Brain pericyte (primary cell): Measurements from ENCODE around the gene DTX1.

Source experiments
- DNase-seq: peaks from one replicate; pipeline ENCODE4 v3.0.0-alpha.2; 2012; ENCODE audit warnings: low read depth, low spot score

The DTX1 gene

DNA sequence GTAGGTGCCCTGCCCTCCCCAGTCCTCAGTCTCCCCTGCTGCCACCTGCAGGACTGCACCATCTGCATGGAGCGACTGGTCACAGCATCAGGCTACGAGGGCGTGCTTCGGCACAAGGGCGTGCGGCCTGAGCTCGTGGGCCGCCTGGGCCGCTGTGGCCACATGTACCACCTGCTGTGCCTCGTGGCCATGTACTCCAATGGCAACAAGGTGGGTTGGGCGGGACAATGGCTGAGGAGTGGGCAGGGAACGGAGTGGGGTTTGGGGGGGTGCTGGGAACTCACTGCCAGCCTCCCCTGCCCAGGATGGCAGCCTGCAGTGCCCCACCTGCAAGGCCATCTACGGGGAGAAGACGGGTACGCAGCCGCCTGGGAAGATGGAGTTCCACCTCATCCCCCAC lies 38.2 kb downstream of the DTX1 start:
- no peak for DNase-seq

DNA sequence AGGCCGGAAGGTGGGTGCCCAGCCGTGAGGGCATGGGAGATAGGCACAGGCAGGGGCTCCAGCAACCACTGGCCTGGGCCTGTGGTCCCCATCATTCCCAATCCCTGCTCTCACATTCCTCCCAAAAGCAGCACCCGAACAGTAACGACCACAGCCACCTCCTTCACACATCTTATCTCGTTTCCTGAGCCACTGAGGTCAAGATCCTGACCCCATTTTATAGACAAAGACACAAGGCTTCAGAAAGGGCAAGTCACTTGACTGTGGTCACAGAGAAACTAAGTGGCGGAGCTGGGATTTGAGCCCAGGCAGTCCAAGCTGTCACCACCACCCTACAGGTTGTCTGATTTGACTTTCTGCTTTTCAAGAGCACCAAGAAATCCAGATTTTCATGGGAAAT lies 38.9 kb downstream of the DTX1 start:
- DNase-seq = no peak

DNA sequence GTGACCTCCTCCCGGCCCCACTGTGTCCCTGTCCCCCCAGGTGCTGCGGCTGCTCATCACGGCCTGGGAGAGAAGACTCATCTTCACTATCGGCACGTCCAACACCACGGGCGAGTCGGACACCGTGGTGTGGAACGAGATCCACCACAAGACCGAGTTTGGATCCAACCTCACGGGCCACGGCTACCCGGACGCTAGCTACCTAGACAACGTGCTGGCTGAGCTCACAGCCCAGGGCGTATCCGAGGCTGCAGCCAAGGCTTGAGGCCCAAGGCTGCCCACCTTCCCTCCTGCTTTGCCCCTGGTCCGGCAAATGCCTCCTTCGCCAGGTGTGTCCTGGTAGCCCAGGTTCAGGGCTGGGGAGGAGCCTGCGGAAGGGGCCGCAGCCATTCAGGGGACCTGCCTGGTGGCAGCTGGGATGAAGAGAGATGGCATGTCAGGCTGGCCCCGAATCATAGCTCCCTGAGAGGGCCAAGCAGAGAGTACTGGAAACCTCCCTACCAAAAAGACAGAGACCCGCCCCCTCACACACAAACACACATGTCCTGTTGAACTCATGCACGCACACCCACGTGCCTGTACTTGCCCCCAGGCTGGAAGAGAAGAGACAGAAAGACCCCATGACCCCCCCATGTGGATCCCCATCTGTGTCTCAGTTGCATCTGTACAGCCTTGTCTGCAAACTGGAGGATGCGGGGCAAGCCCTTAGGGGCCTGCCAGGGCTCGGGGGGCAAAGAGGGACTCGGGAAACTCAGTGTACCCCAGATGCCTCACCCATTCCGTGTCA lies 40.3 kb downstream of the DTX1 start:
- DNase-seq = no peak

DNA sequence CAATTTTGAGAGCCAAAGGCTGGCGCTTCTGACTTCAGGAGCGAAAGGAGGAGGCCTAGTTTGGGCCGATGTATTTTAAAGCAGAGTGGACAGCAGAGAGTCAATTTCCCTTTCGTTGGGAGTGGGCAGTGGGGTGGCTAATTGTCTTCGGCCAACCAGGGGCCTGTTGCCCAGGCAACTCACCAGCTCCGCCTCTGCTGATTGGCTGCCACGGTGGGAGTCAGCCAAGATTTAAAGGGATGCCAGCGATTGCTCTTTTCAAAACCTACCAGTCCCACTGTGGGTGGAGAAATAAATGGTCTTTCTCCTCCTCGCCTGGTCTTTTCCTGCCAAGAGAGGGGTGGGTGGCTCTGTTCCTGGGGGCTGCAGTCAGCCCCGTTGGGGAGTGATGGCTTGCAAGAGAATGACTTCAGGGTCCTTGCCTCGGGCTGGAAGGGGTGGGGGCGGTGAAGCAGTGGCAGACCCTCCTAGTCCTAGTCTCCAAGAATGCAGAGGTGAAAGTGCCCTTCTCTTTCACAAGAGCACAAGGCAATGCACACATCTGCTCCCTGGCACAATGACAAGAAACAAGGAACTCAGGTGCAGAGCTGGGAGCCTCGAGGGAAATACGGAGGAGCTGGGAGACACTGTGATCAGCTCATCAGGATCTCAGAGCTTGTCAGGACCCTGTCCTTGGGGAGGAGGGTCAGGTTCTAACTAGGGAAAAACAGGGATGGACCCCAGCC lies 41.3 kb downstream of the DTX1 start:
- no peak for DNase-seq

DNA sequence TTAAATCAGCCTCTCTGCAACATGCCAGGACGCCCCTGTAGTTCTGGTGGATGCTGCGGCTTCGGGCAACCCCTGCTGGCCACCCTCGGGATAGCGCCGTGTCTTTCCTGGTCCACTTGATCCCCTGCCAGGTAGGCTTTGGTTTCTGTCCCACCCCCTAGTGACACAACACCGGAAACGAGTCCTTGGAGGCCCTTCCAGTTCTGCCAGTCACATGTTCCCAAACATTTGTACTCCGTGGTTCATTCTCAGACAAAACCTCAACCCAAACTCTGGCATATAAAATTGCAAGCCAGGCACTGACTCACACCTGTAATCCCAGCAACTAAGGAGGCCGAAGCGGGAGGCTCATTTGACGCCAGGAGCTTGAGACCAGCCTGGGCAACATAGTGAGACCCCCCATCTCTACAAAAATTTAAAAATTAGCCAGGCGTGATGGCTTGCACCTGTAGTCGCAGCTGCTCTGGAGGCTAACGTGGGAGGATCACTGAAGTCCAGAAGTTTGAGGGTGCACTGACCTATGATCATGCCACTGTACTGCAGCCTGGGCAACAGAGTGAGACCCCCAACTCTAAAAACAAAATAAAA lies 42.0 kb downstream of the DTX1 start:
- no peak for DNase-seq

DNA sequence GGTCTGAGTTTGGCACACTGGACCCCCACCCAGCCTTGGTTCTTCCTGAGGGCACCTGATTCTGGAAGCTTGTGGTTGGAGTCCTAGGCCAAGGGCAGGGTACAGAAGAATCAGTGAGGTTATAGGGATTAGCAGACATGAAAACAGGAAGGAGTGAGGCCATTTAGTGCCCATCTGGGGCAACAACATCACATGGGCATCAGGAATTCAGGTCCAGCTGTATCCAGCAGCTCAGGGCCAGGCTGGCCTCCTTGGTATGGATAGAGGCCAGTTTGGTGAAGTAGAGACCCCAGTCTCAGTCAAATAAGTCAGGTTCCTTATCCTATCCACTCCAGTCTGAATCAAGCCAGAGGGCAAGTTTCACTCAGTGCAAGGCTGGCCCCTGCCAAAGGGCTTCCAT lies 42.8 kb downstream of the DTX1 start:
- DNase-seq = no peak

DNA sequence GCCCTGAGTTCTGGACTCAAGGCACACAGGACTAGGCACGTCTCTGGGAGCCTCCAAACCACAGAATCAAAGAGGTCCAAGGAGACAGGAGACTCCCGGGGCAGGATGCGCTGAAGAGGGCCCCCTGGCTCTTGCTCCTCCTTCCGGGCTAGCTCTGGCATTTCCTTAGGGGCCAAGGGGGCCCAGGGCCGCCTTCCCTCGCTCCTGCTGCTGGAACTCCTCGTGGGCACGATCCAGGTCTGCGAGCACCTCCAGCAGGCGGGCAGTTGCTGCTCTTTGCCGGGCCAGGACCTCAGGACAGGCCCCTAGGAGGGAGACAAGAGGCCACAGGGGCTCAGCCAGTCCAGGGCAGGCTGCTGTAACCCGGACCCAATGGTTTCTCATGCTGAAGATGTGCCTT lies 43.2 kb downstream of the DTX1 start:
- no peak for DNase-seq

DNA sequence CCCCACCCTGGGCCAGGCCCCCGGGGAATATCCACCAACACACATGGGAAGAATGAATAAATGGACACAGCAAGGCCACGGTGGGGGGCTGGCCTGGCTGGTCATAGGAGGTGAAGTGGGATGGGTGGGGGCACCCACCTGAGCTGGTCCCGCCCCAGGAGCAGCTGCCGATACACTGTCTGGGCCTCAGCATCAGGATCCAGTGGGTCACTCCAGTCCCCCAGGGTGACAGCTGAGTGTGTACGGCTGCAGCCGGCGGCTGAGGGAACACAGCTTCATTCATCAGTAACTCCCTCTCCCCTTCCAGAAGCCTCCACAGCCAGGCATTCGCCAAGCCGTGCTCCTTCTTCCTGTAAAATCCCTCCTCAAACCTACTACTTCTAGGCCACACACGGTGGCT lies 45.2 kb downstream of the DTX1 start:
- DNase-seq = no peak

DNA sequence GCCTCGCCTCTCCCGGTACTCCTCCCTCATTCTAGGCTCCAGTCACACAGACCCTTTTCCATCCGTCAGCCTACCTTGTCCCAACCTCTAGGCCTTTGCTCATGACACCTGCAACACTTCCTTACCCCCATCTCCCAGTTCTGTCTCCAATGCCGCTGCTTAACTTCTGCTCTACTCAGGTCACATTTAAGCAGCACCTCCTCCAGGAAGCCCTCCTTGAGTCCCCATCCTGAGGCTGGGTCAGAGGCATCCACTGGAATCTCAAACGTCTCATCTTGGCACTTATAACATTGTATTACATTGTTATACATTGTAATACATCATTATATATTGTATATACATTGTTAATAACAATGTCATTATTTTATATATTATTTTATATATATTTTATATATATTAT lies 46.3 kb downstream of the DTX1 start:
- no peak for DNase-seq

DNA sequence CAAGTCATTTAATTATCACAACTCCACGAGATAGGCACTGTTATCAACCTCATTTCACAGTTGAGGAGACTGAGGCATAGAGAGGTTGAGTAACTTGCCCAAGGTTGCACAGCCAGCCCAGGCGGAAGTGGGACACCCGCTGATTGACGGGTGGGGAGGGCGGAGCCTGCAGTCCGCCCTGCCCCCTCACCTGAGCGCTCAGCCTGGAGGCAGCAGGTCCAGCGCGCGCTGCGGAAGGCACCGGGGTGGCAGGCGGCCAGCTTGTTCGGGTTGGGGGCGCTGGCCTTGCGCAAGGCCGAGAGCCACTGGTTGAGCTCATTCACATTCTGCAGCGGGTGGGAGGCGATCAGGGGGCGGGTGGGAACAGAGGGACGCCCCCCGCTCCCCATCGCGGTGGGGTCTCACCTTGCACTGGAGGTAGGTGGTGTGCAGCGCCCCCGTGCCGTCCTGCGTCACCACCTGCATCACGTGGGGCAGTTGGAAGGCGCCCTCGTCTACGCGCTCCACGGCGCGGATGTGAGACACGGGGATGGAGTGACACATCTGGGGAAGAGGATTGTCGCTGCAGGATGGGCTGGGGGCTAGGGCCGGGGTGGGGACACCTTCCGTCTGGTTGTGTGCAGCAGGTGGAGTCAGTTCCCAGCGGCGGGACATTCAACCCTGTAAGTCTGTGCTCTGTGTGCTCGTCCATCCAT lies 47.4 kb downstream of the DTX1 start:
- DNase-seq = no peak

DNA sequence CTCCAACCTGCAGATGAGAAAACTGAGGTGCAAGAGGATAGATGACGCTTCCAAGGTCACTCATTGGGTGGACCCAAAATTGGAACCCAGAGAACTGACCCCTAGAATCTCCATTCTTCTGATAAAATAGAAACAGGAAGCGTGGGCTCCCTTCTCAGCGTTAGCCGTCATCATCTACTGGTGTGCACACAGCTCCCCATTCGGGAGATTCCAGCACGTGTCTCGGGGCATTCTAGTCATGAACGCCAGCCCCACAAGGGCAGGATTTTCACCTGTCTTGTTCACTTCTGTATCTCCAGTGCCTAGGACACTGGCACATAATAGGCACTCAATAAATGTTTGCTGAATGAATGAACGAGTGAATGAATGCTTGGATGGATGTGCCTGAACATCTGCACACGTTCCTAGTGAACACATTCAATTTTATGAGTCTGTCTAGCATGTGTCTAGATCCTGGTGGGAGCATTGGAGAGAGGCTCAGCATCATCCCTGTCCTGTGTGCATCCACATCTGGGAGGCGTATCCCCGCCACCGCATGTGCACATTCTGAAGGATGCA lies 48.5 kb downstream of the DTX1 start:
- DNase-seq = no peak

DNA sequence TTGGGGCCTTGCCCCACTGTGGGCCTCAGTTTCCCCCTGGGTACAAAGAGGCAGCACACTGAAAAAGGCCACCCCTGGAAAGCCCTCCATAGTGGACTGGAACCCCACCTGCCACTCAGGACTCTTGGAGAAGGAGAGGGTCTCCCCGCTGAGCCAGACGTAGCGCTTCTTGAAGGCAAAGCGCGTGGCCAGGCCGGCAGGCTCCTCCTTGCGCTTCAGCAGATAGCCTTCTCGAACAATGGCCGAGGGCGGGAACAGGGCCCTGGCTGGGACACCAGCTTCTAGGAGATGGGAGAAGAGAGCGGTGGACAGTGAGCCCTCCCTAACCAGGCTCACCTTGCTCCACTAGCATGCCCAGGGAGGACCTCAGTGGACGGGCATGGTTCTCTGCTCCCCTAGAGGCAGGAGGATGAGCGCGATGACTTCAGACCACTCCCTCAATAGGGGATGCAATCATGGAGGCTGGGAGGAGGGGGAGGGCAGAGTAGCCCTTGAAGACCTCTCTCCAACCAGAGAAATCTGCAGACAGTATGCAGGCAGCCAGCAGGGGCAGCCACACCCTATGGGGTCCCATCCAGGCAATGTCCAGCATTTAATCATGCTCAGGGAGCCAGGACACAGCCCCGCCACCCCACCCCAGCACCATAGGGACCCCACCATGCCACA lies 49.2 kb downstream of the DTX1 start:
- no peak for DNase-seq

DNA sequence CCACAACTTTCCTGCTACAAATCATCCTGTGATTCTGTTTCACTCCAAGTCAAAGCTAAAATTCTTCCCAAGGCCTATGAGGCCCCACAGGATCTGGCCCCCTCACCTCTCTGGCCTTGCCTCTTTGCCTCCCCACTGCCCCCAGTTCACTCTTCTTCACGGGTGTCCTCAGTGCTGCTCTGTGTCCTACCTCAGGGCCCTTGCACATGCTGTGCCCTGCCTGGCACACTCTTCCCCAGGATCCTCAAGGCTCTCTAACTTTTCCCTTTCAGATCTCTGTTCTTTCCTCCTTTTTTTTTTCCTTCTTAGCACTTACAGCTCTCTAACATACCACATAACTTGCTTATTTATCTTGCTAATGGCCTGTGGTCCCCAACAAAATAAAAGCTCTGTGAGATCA lies 49.8 kb downstream of the DTX1 start:
- no peak for DNase-seq

DNA sequence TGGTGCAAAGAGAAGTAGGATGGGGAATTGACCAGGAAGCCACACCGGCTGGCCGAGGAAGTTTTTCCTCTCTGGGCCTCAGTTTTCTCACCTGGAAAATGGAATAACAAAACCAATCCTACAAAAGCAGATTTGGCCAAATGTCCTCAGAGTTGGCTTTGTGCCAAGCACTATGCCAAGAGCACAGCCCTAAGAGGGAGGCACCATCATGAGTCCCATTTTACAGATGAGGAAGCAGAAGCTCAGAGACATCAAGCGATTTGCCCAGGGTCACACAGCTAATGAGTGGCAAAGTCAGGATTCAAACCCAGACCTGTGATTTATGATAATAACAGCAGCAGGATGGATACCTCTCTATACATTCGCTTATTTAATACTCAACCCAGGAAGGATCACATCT lies 51.8 kb downstream of the DTX1 start:
- DNase-seq = no peak

DNA sequence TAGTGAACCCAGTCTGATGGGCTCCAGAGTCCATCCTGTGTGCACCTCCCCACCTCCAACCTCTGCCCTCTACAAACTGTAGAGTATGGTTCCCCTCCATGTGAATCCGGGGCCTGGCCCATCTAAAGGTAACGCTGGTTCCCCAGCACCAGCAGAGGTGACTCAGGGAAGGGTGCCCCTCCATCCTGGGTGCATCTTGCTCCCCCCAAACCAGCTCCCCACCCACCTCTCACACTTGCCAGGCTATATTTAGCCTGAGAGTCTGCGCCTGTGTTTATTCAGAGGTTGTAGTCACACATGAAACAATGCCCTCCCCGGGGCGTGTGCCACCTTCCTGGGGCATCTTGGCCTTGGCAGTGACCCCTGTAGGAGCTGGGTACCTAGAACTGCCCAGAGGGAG lies 52.8 kb downstream of the DTX1 start:
- no peak for DNase-seq

DNA sequence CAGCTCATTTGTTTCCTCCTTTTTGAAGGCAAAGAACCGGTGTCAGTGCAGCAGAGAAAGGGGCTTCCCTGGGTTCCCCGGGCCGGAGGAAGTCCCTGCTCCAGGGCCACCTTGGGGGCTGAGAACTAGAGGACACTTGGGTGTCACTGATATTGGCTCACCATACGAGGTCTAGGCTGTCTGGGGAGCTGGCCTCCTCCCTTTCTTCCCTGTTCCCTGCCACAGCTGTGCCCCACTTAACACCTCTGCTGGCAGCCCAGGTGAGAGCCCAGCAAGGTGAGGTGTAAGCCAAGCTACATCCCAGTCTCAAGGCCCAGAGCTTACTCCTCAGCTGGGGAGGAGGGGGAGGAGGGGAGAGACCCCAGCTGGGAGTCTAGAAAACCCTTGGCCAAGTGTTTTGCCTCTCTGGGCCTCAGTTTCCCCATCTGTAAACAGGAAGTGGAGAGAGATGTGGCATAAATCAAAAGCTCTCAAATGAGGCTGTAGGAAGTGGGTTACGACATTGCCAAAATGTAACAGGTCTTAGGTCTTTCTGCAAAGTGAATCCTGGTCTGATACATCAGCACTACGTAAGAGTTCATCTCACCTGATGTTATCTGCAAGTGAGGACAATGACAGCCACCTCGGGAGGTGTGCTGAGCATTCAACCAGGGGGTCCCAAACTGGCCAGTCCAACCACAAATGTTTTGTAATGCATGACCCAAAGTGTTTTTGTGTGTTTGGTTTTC lies 53.5 kb downstream of the DTX1 start:
- DNase-seq = no peak

DNA sequence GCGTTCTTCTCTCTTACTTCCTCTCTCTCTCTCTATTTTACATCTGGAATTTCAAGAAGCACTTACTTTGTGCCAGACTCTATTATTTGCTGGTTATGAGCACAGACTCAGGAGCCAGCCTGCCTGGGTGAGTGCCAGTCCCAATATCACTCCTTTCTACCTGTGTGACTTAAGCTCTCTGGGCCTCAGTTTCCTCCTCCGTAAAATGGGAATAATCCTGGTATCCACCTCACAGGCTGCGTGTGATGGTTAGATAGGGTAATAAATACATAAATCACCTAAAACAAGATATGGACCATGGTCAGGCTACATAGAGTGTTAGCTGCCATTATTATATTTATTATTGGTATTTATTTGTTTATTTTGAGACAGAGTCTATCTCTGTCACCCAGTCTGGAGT lies 54.7 kb downstream of the DTX1 start:
- no peak for DNase-seq

DNA sequence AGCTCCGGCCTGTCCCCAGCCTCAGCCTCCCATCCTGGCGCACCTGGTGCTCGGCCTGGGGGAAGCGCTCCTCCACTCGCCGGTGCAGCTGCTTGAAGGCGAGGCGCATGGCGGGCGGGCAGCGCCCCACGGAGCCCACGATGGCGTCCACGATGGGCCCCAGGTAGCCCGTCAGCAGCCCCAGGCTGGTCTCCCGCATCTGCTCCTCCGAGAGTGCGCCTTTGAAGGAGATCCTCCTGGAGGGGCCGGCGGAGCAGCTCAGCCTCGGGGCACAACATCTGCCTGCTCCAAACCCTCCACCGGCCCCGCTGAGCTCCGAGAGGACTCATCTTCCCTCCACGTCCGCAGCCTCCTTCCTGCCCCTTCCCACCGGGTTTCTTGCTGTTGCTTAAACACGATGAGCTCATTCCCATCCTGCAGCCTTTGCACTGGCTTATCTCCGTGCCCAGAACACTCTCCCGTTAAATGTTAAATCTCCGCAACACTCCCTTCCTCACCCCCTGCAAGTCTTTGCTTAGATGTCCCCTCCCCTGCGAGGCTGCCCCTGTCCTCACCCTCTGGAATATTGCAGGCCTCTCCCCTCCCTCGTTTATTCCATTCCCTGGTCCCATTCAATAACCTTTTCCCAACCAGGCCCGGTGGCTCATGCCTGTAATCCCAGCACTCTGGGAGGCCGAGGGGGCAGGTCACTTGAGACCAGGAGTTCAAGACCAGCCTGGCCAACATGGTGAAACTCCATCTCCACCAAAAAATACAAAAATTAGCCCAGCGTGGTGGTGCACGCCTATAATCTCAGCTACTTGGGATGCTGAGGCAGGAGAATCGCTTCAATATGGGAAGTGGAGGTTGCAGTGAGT lies 55.7 kb downstream of the DTX1 start:
- DNase-seq = no peak

DNA sequence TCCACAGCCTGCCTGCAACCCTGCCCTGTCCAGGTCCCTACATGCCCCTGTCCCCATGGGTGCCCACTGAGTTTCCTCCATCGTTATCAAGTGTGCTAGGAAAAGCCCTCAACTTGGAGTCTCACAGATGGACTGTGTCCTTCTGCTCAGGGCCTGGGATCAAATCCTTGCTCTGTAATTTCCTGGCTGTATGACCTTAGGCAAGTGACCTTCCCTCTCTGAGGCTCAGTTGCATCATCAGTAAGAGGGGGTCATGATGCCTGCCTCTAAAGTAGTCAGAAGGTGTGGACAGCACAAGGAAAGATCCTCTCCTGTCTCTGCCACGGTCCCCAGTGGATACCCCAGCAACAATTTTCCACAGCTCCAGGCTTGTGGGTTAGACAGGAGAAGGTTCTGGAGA lies 56.9 kb downstream of the DTX1 start:
- DNase-seq = no peak
